Erythroblast (primary cell): ENCODE results near the gene MPHOSPH8.
"Not testable (repeated sequence)": the region's sequence is repeated elsewhere in the genome, so short reads cannot be mapped to it uniquely, and the experiment has no call there.

Source experiments
- DNase-seq, 2 experiments: peaks; one replicate each; lab custom pipeline; 2025; lab: John Stamatoyannopoulos, UW
- GATA1 ChIP-seq: IDR thresholded peaks from 2 replicates; pipeline ENCODE4 v1.6.1; 2011; ENCODE audit warnings: low read depth, mild to moderate bottlenecking, control low read depth, low read length, moderate library complexity
- POLR2A ChIP-seq: IDR thresholded peaks from 2 replicates; pipeline ENCODE4 v1.6.1; 2011; ENCODE audit warnings: mild to moderate bottlenecking, low read length

Gene MPHOSPH8

GRCh38 chr13:19680751-19681150 lies 47.3 kb downstream of the MPHOSPH8 start:
- DNase-seq, result no peak
- no peak for TF ChIP-seq POLR2A
- no peak for TF ChIP-seq GATA1

GRCh38 chr13:19681517-19681916 lies 48.1 kb downstream of the MPHOSPH8 start:
- no peak for DNase-seq
- no peak for TF ChIP-seq POLR2A
- TF ChIP-seq GATA1, result no peak

- no peak for DNase-seq
- TF ChIP-seq POLR2A, result no peak
- no peak for TF ChIP-seq GATA1
Observed at GRCh38 chr13:19685034-19685433, 51.6 kb downstream of the MPHOSPH8 start.

- no peak for DNase-seq
- TF ChIP-seq POLR2A (no peak), GATA1 (no peak)
Observed at GRCh38 chr13:19685437-19685836, 52.0 kb downstream of the MPHOSPH8 start.

- not testable (repeated sequence) for DNase-seq
Observed at GRCh38 chr13:19691447-19691846, 58.0 kb downstream of the MPHOSPH8 start.

GRCh38 chr13:19695428-19695827 lies 62.0 kb downstream of the MPHOSPH8 start:
- TF ChIP-seq POLR2A (no peak), GATA1 (no peak)
- DNase-seq, result no peak

- no peak for DNase-seq
- no peak for TF ChIP-seq GATA1
- no peak for TF ChIP-seq POLR2A
Observed at GRCh38 chr13:19695829-19696228, 62.4 kb downstream of the MPHOSPH8 start.

GRCh38 chr13:19700963-19701362 lies 67.5 kb downstream of the MPHOSPH8 start:
- DNase-seq, result not testable (repeated sequence)

GRCh38 chr13:19701619-19702018 lies 68.2 kb downstream of the MPHOSPH8 start:
- DNase-seq, result not testable (repeated sequence)

- not testable (repeated sequence) for DNase-seq
Observed at GRCh38 chr13:19704256-19704655, 70.8 kb downstream of the MPHOSPH8 start.

GRCh38 chr13:19709039-19709438 lies 75.6 kb downstream of the MPHOSPH8 start:
- not testable (repeated sequence) for DNase-seq

- DNase-seq, result not testable (repeated sequence)
Observed at GRCh38 chr13:19709782-19710181, 76.3 kb downstream of the MPHOSPH8 start.

- DNase-seq, result peak in 1 of 2 experiments; percentile 16
- TF ChIP-seq POLR2A, result no peak
- TF ChIP-seq GATA1, result no peak
Observed at GRCh38 chr13:19713186-19713965, 79.9 kb downstream of the MPHOSPH8 start.

- no peak for TF ChIP-seq GATA1
- TF ChIP-seq POLR2A, result no peak
- DNase-seq, result no peak
Observed at GRCh38 chr13:19720039-19720438, 86.6 kb downstream of the MPHOSPH8 start.
